ENCODE measurements around the gene WDR48.

The WDR48 gene

DNA sequence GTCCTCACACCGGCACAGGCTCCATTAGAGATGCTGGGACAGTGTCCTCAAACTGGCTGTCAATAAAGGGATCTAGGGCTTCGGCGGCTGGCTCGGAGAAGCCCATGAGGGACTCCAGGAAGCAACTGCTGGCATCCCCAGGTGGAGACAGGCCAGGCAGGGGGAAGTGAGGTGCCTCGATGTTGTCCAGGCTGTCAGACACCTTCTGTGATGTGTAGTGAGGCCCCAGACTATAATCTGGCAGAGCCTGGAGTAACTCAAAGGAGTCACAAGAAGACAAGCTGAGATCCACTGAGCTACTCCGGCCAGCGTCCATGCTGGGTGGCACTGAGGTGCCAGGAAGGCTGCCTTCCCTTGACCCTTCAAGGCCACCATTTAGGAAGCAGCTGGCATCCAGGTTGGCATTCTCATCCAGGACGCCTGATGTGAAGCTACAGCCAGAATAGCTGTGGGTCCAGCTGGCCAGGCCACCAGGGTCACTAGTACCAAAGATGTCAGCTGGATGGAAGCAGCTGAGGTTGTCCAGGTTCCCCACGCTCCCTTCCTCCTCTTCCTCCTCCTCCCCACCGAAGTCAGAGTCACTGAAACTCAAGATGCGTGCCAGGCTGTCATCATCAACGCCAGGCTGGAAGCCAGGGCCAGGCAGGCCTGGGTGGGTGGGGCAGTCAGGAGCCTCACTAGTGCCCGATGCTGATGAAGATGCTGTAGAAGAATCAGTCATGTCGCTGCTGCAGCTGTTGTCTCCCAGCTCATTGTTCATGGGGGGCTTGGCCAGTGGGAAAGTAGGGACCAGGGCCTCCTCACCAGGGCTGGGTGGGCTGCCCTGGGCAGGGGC lies 91.5 kb downstream of the WDR48 start:
- no peak for DNase-seq

DNA sequence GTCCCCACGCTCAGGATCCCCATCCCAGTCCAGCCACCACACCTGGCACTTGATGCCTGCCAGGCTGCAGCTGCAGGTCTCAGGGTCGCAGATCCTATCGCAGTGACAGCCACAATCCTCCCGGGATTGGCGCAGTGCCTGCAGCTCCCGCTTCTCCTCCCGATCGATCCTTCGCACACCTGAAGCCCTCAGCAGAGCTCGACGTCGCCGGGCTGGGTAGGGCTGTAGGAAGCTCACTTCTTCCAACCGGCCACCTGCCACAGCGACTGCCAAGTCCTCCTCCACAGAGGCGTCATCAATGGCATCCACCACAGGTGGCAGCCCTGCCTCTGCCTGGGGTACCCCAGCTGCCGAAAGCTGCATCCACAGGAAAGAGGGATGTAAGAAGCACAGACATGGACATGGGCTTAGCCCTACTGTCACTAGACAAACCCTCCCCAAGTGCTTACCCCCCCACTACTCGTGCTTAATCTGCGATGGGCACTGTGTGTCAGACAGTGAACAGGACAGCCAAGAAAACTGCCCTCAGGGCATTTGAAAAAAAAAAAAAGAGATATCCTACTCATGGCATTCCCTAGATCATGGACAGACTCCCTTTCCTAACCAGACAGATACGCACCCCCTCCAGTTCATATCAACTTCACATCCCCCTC lies 92.4 kb downstream of the WDR48 start:
- DNase-seq = no peak

DNA sequence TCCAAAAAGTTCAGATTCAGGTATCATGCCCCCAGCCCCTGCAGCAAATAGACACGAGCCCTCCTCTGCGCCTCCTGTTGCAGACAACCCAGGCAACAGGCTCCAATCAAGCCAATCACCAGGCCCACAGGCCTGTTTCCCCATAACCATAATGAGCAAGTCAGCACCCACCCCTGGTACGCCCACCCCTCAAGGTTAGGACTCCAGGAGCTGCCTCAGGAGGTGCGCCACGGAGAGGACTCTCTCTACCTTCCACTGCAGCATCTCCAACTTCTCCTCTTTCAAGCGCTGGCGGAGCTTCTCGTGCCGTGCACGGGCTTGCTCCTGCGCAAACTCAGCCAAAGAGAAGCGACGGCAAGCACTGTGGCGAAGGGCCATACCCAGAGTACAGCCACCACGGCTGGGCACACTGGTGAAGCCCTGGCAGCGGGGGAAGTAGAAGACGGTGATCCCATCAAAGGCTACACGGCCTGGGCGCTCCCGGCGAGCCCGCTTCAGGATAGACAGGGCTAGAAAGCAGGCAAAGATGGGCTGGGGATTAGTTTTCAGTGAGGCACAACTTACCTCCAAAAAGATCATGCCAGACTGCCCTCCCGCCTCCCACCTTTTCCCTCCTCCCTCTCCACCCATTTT lies 93.0 kb downstream of the WDR48 start:
- no peak for DNase-seq

DNA sequence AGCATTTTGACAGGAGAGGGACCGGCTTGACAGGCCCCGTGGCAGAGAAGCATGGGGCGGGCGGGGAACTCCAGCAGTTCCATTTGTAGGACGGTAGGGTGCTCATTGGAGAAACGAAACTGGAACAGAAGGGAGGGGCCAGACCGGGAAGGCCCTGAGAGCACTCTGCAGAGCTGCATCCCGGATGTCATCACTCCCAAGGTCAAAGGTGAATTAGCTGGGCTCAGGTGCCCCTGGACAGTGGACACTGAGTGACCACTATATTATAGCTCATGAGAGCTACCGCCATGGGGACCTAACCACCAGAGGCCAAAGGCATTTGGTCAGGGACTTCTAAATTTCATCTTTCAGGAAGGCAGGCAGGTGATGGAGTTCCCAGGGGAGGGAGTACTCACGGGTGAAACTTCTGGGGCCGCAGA lies 94.3 kb downstream of the WDR48 start:
- DNase-seq = no peak
